DND-41 (cell line): ENCODE measurements around the gene ERG.

Experiments used
- ATAC-seq: fragments of 200-7000 bp; cut with Tn5 transposase; 3 replicates; pipeline ENCODE4 v1.9.1; 2021; ENCODE audit warnings: low read depth; ENCODE audit not compliant: insufficient read depth
- DNase-seq: peaks from one replicate; pipeline ENCODE4 v3.0.0-alpha.2; 2020
- H2AFZ ChIP-seq: 2 replicates; pipeline ENCODE4 v1.6.0; 2012; ENCODE audit warnings: low read depth, low read length
- H3K27ac ChIP-seq: 2 replicates; pipeline ENCODE4 v1.5.1; 2012; ENCODE audit warnings: low read length, inconsistent platforms
- H3K27me3 ChIP-seq: fragments of 200-600 bp; sonication (generic); 2 replicates; pipeline ENCODE4 v1.6.0; 2012; ENCODE audit warnings: low read length, mild to moderate bottlenecking, inconsistent platforms; ENCODE audit not compliant: insufficient read depth, poor library complexity
- H3K36me3 ChIP-seq: 2 replicates; pipeline ENCODE4 v1.5.1; 2012; ENCODE audit warnings: low read length, inconsistent platforms; ENCODE audit not compliant: insufficient read depth
- H3K4me1 ChIP-seq: 2 replicates; pipeline ENCODE4 v1.5.1; 2012; ENCODE audit warnings: mild to moderate bottlenecking, low read length; ENCODE audit not compliant: insufficient read depth
- H3K4me2 ChIP-seq: 2 replicates; pipeline ENCODE4 v1.6.0; 2012; ENCODE audit warnings: mild to moderate bottlenecking, moderate library complexity, low read length, inconsistent platforms; ENCODE audit not compliant: insufficient read depth
- H3K4me3 ChIP-seq, 2 experiments: fragments of 200-600 bp in 1 of 2; shearing (Covaris generic) in 1 of 2; 2 replicates each; pipeline ENCODE4 v1.5.1; 2012 to 2016; ENCODE audit warnings: inconsistent platforms in 2 of 2, low read length in 2 of 2, mild to moderate bottlenecking in 2 of 2, low read depth in 1 of 2, moderate library complexity in 1 of 2
- H3K79me2 ChIP-seq: 2 replicates; pipeline ENCODE4 v1.6.0; 2012; ENCODE audit warnings: low read length, inconsistent platforms; ENCODE audit not compliant: insufficient read depth
- H3K9ac ChIP-seq: 2 replicates; pipeline ENCODE4 v1.6.0; 2012; ENCODE audit warnings: low read depth, mild to moderate bottlenecking, inconsistent platforms, low read length, moderate library complexity
- H3K9me3 ChIP-seq: 2 replicates; pipeline ENCODE4 v1.5.1; 2012; ENCODE audit warnings: low read length, moderate library complexity, mild to moderate bottlenecking, inconsistent platforms; ENCODE audit not compliant: insufficient read depth, severe bottlenecking
- H4K20me1 ChIP-seq: 2 replicates; pipeline ENCODE4 v1.6.0; 2012; ENCODE audit warnings: low read length; ENCODE audit not compliant: insufficient read depth
- EZH2 ChIP-seq: IDR thresholded peaks from 3 replicates; pipeline ENCODE4 v1.6.1; 2012; ENCODE audit warnings: borderline replicate concordance, low read depth, mild to moderate bottlenecking, moderate library complexity, low read length, inconsistent platforms; ENCODE audit not compliant: severe bottlenecking
- TF ChIP-seq, protein P1 (sequence below): IDR thresholded peaks from 2 replicates; pipeline ENCODE4 v1.5.1; 2012; ENCODE audit warnings: borderline replicate concordance, low read length, moderate library complexity, mild to moderate bottlenecking; ENCODE audit not compliant: poor library complexity, severe bottlenecking; ENCODE audit errors: extremely low read depth

The ERG gene

DNA sequence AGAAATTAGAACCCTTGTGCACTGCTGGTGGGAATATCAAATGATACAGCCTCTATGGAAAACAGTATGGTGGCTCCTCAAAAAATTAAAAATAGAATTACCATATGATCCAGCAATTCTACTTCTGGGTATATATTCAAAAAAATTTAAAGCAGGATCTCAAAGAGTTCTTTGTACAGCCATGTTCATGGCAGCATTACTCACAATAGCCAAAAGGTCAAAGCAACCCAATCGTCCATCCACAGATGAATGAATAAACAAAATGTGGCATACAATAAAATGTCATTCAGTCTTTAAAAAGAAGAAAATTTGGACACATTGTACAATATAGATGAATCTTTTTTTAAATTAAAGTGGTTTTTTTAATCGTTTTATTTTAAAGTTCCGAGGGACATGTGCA lies 36.3 kb upstream of the ERG start:
- Histone ChIP-seq H2AFZ (no peak overlapping the region), H3K27me3 (peaks cover 10% of the 10 kb centered on the region), H3K27ac (no peak overlapping the region), H3K9ac (no peak overlapping the region), H3K79me2 (no peaks in the 10 kb centered on the region), H3K9me3 (no peaks in the 10 kb centered on the region), H3K36me3 (no peaks in the 10 kb centered on the region), H3K4me1 (no peaks in the 10 kb centered on the region), H4K20me1 (no peaks in the 10 kb centered on the region), H3K4me2 (no peak overlapping the region), H3K4me3 (no peak overlapping the region)
- DNase-seq (no peak), ATAC-seq (no peak)
- no peak for TF ChIP-seq EZH2
- TF ChIP-seq, protein P1, sequence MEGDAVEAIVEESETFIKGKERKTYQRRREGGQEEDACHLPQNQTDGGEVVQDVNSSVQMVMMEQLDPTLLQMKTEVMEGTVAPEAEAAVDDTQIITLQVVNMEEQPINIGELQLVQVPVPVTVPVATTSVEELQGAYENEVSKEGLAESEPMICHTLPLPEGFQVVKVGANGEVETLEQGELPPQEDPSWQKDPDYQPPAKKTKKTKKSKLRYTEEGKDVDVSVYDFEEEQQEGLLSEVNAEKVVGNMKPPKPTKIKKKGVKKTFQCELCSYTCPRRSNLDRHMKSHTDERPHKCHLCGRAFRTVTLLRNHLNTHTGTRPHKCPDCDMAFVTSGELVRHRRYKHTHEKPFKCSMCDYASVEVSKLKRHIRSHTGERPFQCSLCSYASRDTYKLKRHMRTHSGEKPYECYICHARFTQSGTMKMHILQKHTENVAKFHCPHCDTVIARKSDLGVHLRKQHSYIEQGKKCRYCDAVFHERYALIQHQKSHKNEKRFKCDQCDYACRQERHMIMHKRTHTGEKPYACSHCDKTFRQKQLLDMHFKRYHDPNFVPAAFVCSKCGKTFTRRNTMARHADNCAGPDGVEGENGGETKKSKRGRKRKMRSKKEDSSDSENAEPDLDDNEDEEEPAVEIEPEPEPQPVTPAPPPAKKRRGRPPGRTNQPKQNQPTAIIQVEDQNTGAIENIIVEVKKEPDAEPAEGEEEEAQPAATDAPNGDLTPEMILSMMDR, result no peak

DNA sequence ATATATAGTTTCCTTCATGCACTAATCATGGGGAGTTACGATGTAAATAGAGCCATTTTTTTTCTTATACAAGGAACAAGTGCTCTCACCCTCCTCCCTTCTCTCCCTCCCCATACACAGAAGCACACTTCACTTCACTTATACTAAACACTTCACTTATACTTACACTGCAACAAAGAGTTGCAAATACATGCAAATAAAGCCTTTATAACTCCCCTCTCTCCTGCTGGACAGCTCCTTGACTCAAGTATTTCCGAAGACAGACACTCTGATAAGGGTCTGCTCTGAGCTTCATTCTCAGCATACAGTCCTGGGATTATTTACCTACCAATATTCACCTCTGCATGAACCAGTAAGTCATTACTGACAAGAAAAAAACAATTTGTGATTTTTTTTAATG lies 35.6 kb upstream of the ERG start:
- Histone ChIP-seq H3K79me2 (no peaks in the 10 kb centered on the region), H3K9ac (no peak overlapping the region), H3K4me2 (no peak overlapping the region), H3K9me3 (no peaks in the 10 kb centered on the region), H2AFZ (no peak overlapping the region), H3K4me3 (no peak overlapping the region), H3K27me3 (peaks cover 8% of the 10 kb centered on the region), H3K4me1 (no peaks in the 10 kb centered on the region), H4K20me1 (no peaks in the 10 kb centered on the region), H3K27ac (no peak overlapping the region), H3K36me3 (no peaks in the 10 kb centered on the region)
- DNase-seq (no peak), ATAC-seq (no peak)
- no peak for TF ChIP-seq EZH2
- TF ChIP-seq, protein P1, result no peak

DNA sequence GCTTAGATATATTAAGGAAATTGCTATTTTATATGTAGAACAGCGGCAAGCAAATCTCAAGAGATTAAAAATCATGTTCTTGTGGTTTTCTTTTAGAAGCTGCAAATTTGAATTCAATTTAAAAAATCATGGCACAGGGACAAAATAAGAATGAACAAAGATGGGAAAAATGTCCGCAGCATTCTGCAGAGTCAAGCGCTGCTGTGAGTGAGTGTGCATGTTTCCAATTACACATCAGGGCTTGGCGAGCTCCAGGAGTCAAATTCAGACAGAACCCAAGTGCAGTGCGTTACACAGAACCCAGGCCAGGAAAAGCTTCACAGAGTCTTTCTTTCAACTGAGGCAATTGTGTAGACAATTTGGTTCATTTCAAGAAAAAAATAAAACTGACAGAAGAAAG lies 33.3 kb upstream of the ERG start:
- Histone ChIP-seq H3K27me3 (peaks cover 8% of the 10 kb centered on the region), H3K4me2 (no peak overlapping the region), H3K9me3 (no peaks in the 10 kb centered on the region), H4K20me1 (no peaks in the 10 kb centered on the region), H2AFZ (no peak overlapping the region), H3K36me3 (no peaks in the 10 kb centered on the region), H3K4me3 (no peak overlapping the region), H3K9ac (no peak overlapping the region), H3K79me2 (no peaks in the 10 kb centered on the region), H3K4me1 (no peaks in the 10 kb centered on the region), H3K27ac (no peak overlapping the region)
- TF ChIP-seq, protein P1, result no peak
- no peak for TF ChIP-seq EZH2
- DNase-seq (no peak), ATAC-seq (no peak)

DNA sequence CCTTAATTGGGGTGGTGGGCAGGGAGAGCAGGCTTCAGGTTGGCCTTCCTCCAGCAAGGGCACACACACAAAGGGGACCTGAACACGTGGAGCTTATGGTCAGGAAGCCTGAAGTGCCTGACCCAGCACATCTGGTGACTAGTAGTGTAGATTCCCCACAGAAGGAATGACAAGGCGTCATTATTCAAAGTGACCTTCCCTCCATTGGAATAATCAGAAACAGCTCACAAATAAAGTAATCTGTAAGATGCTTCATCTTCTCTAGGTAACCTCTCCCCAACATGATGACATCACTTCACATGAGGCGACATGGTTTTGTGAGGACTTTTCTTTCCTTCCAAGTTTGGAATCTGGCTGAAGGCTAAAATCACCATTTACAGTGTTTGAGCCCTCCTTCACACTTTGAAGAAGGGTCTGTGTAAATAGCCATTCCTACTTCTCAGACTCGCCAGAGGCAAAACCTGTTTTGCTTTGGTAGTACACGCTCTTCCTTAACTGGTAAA lies 32.8 kb upstream of the ERG start:
- DNase-seq, result no peak
- Histone ChIP-seq H3K79me2 (no peaks in the 10 kb centered on the region), H3K4me2 (no peak overlapping the region), H3K9ac (no peak overlapping the region), H4K20me1 (no peaks in the 10 kb centered on the region), H3K27ac (no peak overlapping the region), H3K4me3 (no peak overlapping the region), H3K9me3 (no peaks in the 10 kb centered on the region), H2AFZ (no peak overlapping the region), H3K4me1 (no peaks in the 10 kb centered on the region), H3K27me3 (peaks cover 8% of the 10 kb centered on the region), H3K36me3 (no peaks in the 10 kb centered on the region)
- ATAC-seq, result no peak
- TF ChIP-seq, protein P1, result no peak
- no peak for TF ChIP-seq EZH2
